GM10248 (cell line): ENCODE data around the gene WNK2.
A peak's percentile ranks its signal among the peaks of the same experiment; 100 is the strongest.

Experiments used
- CTCF ChIA-PET: fragments of 300-600 bp; sonication (Branson Sonifier 250); formaldehyde crosslinking; extraction: SDS; loops from one replicate; lab custom pipeline; 2021; ENCODE audit warnings: antibody characterized with exemption; lab: Yijun Ruan, JAX
- POLR2A ChIA-PET: fragments of 350-650 bp; sonication (Branson Sonifier 250); formaldehyde crosslinking; extraction: SDS; loops from one replicate; lab custom pipeline; 2020; ENCODE audit warnings: antibody characterized with exemption; lab: Yijun Ruan, JAX
- DNase-seq: peaks from one replicate; pipeline ENCODE4 v3.0.0; 2012; ENCODE audit errors: extremely low spot score
- CTCF ChIP-seq: IDR thresholded peaks from 2 replicates; pipeline ENCODE4 v1.5.1; 2012; ENCODE audit warnings: mild to moderate bottlenecking, low read depth; ENCODE audit errors: extremely low read depth, missing control alignments, control extremely low read depth

Gene WNK2

GRCh38 chr9:93259490-93260262, 75.7 kb downstream of the WNK2 start:
- ChIA-PET POLR2A (no interaction called here), CTCF (no interaction called here)
- no peak for DNase-seq
- TF ChIP-seq CTCF, result no peak

GRCh38 chr9:93260263-93261066, 76.5 kb downstream of the WNK2 start:
- no peak for DNase-seq
- TF ChIP-seq CTCF, result no peak
- CTCF ChIA-PET, result no interaction called here
- POLR2A ChIA-PET, result no interaction called here

- TF ChIP-seq CTCF, result no peak
- DNase-seq, result no peak
- ChIA-PET CTCF (no interaction called here), POLR2A (no interaction called here)
Observed at GRCh38 chr9:93261281-93261680, 77.3 kb downstream of the WNK2 start.

GRCh38 chr9:93261735-93262523, 78.0 kb downstream of the WNK2 start:
- DNase-seq, result peak; percentile 9
- CTCF ChIA-PET, result no interaction called here
- POLR2A ChIA-PET, result no interaction called here
- no peak for TF ChIP-seq CTCF

- ChIA-PET CTCF (no interaction called here), POLR2A (no interaction called here)
- DNase-seq, result peak; percentile 14
- no peak for TF ChIP-seq CTCF
Observed at GRCh38 chr9:93262537-93263310, 78.8 kb downstream of the WNK2 start.
